ENCODE measurements around the gene SLC22A23.
"Not testable (repeated sequence)": the region's sequence is repeated elsewhere in the genome, so short reads cannot be mapped to it uniquely, and the experiment has no call there.

SLC22A23 gene

DNA sequence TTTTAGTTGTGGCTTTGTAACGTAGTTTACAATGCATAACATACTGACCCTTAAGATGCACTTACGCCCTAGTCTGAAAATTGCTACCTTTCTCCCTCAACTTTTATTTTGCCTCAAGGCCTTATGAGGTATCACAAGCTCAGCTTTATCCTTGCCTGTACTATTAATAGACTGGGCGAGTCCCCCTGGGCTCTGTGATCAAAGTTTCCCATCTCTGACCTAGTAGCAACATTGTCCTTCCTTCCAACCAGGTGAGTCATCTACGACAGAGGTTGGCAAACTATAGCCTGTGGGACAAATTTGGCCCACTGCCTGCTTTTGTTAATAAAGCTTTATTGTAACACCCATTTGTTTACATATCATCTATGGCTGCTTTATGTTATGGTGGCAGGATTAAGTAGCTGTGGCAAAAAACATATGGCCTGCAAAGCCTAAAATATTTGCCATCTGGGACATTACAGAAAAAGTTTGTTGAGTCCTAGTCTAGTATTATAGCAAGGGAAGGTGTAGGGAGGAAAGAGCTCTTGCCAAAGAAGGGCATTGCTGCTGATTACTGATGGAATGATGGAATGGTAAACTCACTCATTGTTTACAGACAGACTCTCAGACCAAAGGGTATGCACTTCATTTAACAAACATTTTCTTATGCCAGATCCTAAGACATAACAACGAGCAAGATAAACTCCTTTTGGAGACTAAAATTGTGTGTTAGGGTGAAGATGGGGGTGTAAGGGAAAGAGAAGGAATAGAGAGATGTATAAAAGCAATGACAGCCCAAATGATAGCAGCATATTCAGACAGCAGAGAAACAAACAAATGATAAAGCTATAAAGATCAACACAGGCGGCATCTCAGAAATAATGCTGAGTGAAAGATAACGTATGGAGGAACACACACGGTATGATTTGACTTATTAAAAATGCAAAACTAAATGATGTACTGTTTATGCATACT lies 74.2 kb downstream of the SLC22A23 start:
- DNase-seq: peak in 1 of 42 donors; percentile 10
- intact Hi-C loops (cut with DNase I): no loop called here

- intact Hi-C loops (cut with DNase I): no loop called here
- DNase-seq: peak; percentile 53 to 94 (median 86)
Measured at GRCh38 chr6:3381233-3381921, 75.5 kb downstream of the SLC22A23 start.

DNA sequence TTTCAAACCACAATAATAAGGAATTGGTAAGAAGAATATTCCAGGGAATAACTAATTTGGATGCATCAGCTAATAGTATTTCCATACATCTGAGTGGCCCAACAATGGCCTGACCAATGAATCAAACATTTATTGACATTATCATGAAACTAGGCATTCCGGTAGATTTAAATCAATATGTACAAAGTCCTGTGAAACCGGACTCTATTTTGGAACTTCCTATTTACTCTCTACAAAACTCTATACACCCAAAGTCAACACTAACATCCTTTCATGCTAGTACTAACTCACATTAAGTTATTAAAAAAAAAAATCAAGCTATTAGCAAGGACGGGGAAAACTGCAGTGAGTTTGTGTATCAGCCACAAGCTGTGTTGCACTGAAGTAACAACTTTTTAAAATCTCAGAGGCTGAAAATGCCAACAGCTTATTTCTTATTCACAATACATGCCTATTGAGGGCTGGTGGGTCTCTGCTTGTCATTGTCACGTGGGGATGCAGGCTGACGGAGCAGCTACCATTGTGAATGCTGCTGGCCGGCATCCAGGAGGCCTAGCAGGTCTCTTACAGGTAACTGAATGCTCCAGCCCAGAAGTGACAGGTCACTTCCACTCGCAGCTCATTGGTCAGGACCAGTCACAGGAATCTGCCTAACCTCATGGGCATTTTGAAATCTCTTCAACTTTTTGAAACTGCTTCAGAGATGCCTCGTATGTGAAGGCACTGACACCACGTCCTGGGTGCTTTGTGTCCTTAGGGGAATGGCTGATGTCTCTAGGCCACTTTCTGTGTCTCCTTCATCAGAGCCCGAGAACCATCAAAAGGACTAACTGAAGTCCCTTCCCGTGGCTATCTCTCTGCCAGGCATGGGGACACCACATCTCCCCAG lies 76.3 kb downstream of the SLC22A23 start:
- intact Hi-C loops (cut with DNase I): no loop called here
- peak in 2 of 42 donors; percentile 37 to 48 for DNase-seq

DNA sequence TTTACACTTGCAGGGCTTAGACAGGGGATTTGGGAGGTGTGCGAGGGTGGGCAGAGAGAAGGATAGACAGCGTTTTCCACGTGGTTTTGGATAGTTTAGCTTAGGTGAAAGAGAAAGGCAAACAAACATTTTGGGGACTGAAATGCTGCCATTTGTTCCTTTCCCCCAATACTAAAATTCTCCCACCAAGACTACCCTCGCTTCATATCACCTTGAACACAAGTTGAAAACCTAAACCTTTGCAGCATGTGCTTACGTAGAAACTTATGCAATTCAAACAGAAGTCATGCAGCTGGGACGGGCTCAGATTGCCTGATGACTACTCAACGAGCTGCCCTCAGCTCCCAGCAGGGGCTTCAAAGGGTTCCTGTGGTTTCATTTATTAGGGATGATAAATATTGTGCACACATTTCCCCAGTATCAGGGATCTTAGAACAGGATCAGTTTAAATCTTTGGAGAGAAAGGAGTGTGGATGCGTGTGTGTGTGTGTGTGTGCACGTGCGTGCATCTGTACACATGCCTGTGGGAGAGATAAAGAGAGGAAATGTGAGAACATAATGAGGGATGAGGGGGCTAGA lies 77.3 kb downstream of the SLC22A23 start:
- DNase-seq: peak in 1 of 42 donors; percentile 15
- intact Hi-C loops (cut with DNase I): no loop called here

GRCh38 chr6:3378808-3379207 lies 78.0 kb downstream of the SLC22A23 start:
- intact Hi-C loops (cut with DNase I): not testable (repeated sequence)
- DNase-seq: peak in 1 of 42 donors; percentile 12

GRCh38 chr6:3378398-3378782 lies 78.5 kb downstream of the SLC22A23 start:
- DNase-seq; intact Hi-C loops (cut with DNase I): not testable (repeated sequence)

- intact Hi-C loops (cut with DNase I): no loop called here
Measured at GRCh38 chr6:3377536-3378397, 79.1 kb downstream of the SLC22A23 start.

DNA sequence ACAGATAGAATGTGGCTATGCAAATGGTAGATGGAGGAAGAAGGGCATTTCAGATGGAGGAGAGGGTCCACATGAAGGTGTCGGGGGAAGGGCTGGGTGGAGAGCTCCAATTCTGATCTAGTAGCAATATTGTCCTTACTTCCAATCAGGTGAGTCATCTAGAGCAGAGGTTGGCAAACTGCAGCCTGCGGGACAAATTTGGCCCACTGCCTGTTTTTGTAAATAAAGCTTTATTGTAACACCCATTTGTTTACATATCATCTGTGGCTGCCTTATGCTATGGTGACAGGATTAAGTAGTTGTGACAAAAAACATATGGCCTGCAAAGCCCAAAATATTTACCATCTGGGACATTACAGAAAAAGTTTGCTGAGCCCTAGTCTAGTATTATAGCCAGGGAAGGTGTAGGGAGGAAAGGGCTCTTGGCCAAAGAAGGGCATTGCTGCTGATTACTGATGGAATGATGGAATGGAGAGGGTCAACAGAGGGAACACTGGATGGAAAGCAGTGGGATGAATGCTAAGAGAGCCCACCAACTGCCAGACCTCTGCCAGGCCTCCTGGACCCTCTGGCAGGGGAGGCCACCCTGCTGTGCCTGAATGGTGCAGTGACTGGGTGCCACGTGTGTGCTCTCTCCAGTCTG lies 79.8 kb downstream of the SLC22A23 start:
- no peak for DNase-seq
- intact Hi-C loops (cut with DNase I): no loop called here

More at GRCh38 chr6:3377536-3378397, 79.1 kb downstream of the SLC22A23 start:
- DNase-seq: peak in 4 of 42 donors; percentile 38 to 77 (median 46)

- intact Hi-C loops (cut with DNase I): no loop called here
- peak in 32 of 42 donors; percentile 37 to 88 (median 68) for DNase-seq
Measured at GRCh38 chr6:3376064-3376463, 80.8 kb downstream of the SLC22A23 start.

DNA sequence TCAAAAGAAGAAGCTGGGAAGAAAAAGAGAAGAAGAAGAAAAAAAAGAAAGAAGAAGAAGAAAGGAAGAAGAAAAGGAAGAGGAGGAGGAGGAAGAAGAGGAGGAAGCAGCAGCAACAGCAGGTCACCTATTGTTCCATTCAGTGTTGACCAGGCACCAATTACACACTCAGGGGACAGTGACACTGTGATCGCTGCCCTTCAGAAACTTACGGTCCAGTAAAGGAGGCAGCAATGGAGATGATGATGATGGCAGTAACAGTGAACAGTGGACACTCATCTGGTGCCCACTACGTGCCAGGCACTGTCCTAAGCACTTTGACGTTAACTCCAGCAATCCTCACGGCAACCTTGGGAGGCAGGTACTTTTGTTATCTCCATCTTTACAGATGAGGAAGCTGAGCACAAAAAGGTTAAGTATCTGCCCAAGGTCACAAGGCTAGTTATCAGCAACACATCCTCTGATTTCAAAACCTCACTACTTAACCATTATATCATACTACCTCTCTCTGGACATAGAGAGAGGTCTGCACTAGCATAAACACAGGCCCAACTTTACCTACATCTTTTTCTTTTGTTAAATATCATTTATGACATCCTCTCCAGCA lies 83.2 kb downstream of the SLC22A23 start:
- intact Hi-C loops (cut with DNase I): no loop called here
- no peak for DNase-seq

DNA sequence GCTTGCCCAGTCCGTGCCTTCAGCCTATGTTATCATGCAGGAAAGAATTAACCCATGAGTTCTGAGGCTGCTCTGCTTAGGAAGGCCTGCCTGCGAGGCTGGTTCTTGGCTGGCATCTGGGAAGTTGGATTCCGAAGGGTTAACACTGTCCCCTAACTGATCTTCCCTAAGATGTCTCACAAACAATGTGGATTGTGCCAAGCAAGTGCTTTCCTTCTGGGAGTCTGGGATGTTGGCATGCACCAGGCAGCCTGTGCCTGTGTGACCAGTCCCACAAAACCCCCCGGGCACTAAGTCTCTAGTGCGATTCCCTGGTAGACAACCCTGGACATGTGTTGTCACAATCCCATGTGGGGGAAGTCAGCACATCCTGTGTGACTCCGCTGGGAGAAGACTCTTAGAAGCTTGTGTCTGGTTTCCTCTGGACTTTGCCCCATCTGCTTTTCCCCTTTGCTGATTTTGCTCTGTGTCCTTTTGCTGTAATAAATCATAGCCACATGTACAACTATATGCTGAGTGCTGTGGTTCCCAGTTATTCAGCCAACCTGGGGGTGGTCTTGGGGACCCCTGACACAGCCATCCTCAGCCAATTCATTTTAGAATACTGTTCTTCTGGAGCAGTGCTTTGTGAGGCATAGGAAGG lies 83.8 kb downstream of the SLC22A23 start:
- peak in 1 of 42 donors; percentile 25 for DNase-seq
- intact Hi-C loops (cut with DNase I): no loop called here

DNA sequence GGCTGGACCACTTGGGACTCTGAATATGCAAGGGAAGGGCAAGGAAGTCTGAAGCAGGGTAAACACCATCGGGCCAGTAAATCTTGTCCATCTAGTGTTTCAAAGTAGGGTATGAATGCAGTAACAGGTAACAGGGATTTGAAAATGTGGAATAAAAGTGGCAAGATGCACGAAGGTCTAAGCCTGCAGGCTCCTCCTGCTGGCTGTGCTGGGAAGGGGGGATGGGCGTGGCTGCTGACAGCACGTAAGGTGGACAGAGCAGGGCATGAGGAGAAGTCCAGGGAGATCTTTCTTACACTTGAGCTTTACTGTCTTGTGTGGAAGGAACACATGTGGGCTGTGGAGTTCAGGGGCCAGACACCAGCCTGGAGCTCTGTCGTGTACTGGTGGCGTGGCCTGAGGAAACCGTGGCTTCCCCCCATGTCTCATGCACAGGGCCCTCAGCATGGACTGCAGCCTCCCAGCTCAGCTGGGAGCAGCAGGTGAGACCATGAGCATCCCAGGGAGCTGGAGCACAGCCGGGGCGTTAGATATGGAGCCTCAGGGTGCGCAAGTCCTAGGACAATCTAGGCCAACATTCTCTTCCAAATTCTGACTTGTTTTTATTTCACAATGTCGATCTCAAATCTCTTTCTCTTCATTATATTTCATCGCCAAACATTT lies 84.5 kb downstream of the SLC22A23 start:
- peak in 1 of 42 donors; percentile 15 for DNase-seq
- intact Hi-C loops (cut with DNase I): no loop called here

GRCh38 chr6:3371222-3371949 lies 85.5 kb downstream of the SLC22A23 start:
- intact Hi-C loops (cut with DNase I): no loop called here
- DNase-seq: no peak

DNA sequence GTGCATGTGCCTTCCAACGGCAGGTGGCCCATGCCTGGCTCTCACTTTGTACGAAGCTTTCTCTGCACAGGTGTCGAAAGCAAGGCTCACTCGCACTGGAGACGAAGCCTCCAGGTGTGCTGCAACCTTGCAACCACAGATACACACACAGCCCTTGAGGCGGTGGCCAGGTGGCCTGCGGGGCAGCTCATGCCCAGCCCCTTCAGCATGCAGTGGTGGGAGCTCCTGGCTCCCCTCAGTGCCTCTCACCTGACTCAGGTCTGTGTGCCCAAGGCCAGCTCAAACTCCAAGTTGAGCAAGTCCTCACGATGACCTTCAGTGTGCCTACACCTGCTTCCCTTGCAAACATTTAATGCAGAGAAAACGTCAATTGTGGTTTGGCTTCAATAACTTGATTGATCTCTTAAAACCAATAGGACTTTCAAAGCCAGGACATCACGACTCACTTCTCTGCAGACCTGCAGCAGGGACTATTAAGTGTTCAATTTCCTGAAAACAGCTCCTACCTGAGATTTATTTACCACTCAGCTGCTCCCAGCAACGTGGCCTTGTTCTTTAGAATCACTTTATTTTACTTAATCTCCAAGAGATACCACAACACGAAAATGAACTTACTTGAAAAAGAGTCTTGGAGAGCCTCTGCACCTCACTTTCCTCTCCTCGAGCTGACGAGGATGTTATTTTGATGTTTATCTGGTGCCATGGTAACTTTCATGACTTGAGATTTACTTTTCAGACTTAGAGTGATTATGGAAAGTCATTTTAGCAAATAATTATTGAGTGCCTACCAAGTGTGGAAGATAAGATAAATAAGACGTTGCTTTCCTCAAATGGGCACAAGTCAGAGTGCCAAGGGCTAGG lies 86.3 kb downstream of the SLC22A23 start:
- no peak for DNase-seq
- intact Hi-C loops (cut with DNase I): no loop called here
